Measurements from ENCODE around the gene UMPS.

Gene UMPS

DNA sequence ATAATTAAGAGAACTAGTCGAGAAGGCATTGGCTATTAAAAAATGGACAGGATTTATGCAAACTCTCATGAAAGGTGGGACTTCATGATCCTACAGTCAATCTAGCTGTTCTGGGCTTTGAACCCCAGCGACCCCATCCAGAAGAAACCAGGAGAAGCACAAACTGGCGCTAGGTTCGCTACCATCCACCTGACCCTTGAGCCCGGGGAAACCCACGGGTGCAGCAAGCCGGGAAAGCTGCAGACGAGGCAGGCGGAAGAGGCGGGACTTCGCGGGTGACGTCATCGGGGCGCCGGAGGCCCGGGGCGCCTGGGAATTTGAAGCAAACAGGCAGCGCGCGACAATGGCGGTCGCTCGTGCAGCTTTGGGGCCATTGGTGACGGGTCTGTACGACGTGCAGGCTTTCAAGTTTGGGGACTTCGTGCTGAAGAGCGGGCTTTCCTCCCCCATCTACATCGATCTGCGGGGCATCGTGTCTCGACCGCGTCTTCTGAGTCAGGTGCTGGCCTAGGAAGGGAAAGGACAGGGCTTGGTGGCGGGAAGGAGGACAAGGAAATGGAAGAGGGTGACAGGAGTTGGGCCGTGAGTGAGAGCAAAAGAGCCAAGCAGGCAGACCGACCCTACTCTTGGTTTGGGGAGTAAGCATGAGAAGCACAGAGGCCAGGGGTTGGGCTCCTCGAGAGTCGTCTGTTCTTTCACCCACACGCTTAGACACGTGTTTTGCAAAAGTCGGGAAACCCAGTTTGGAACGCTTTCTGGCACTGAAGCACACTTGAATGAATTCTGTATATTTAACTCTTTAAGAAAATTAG, at the start of gene UMPS:
TSS of gene UMPS (plus strand) at position 324 of the 812 bp plus-strand sequence. CDS start at position 344, 20 bp downstream.
- CTCF ChIA-PET: no interaction called here
- DNase-seq (ENCODE audit: extremely low spot score): peak; percentile 92
- TF ChIP-seq LEF1 (IDR thresholded peaks at IDR 0.05; ENCODE audit: borderline replicate concordance): no peak
- TF ChIP-seq PKNOX1 (IDR thresholded peaks at IDR 0.05): no peak
- TF ChIP-seq SUZ12 (IDR thresholded peaks at IDR 0.05): no peak
- peak; percentile 62 for TF ChIP-seq NFRKB (IDR thresholded peaks at IDR 0.05)
- TF ChIP-seq ELF4 (IDR thresholded peaks at IDR 0.05): peak; percentile 68
- TF ChIP-seq L3MBTL2 (conservative IDR thresholded peaks at IDR 0.05): peak; percentile 92
- TF ChIP-seq BHLHE40 (IDR thresholded peaks at IDR 0.05; ENCODE audit: borderline replicate concordance): no peak
- TF ChIP-seq CTBP1 (IDR thresholded peaks at IDR 0.05; ENCODE audit: borderline replicate concordance): no peak
- POLR2A ChIA-PET: interaction anchor here (0.6 to 2.3 kb wide), 10 partner anchors 9 to 272 kb away, joined by 3 to 10 read pairs (median 3); no protein-coding TSS in a partner anchor

- POLR2A ChIA-PET: no interaction called here
- no peak for DNase-seq (ENCODE audit: extremely low spot score)
- no peak for TF ChIP-seq SUZ12 (IDR thresholded peaks at IDR 0.05)
- no peak for TF ChIP-seq ZNF384 (IDR thresholded peaks at IDR 0.05)
- TF ChIP-seq PKNOX1 (IDR thresholded peaks at IDR 0.05): no peak
- no peak for TF ChIP-seq L3MBTL2 (conservative IDR thresholded peaks at IDR 0.05)
- no peak for TF ChIP-seq ARNT (IDR thresholded peaks at IDR 0.05)
- TF ChIP-seq FOXM1 (IDR thresholded peaks at IDR 0.05; ENCODE audit: borderline replicate concordance): no peak
- no peak for TF ChIP-seq HDGF (IDR thresholded peaks at IDR 0.05; ENCODE audit: borderline replicate concordance)
- CTCF ChIA-PET: interaction anchor here (1.0 kb wide), 1 partner anchor 8 kb away, joined by 8 read pairs; no protein-coding TSS in a partner anchor
These were observed 49.7 kb upstream of the UMPS start for GRCh38 chr3:124680521-124680920.

DNA sequence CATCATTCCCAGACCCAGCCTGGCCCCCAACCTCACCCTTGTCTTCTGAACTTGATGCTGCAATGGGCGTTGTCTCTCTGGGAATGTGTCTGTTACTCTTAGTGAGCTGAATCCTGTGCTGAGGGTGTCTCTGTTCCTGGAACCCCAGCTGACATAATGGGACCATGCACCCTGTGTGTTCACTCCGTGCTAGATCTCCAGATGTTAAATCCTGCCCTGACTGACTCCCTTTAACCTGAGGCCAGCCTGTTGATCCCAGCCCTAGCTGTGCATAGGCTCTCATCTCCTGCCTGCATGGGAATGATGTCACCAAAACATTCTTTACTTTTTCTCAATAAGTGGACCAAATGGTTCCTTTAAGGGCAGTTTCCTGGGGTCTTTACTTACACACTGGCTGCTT, 48.0 kb upstream of the UMPS start:
- TF ChIP-seq FOXK2 (IDR thresholded peaks at IDR 0.05) (no peak), ELF4 (IDR thresholded peaks at IDR 0.05) (no peak), L3MBTL2 (conservative IDR thresholded peaks at IDR 0.05) (no peak), BHLHE40 (IDR thresholded peaks at IDR 0.05; ENCODE audit: borderline replicate concordance) (no peak), TARDBP (IDR thresholded peaks at IDR 0.05) (no peak), NFRKB (IDR thresholded peaks at IDR 0.05) (no peak), ARNT (IDR thresholded peaks at IDR 0.05) (no peak), HDGF (IDR thresholded peaks at IDR 0.05; ENCODE audit: borderline replicate concordance) (no peak), PKNOX1 (IDR thresholded peaks at IDR 0.05) (no peak), SP1 (IDR thresholded peaks at IDR 0.05) (no peak), FOXA1 (IDR thresholded peaks at IDR 0.05) (no peak), ZNF384 (IDR thresholded peaks at IDR 0.05) (no peak), FOXM1 (IDR thresholded peaks at IDR 0.05; ENCODE audit: borderline replicate concordance) (no peak), CTBP1 (IDR thresholded peaks at IDR 0.05; ENCODE audit: borderline replicate concordance) (no peak)
- ChIA-PET CTCF (no interaction called here), POLR2A (no interaction called here)
- no peak for DNase-seq (ENCODE audit: extremely low spot score)

DNA sequence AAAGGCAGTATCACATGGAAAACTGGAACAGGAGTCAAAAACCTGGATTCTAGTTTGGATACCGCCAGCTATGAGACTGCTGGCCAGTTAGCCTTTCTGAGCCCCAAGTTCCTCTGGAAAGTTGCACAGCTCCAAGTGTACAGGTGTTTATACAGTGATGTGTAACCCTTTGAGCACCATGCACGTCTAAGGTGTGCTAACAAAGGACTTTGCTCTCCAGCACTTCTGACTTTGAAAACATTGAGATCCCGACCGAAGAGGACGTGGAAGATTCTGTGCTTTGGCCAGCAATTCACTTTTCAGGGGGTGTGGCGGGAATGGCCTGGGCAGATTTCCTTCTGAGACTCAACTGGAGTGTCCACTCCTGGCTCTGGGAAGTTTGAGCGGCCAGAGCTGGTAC, 45.8 kb upstream of the UMPS start:
- TF ChIP-seq FOXK2 (IDR thresholded peaks at IDR 0.05) (no peak), TARDBP (IDR thresholded peaks at IDR 0.05) (no peak), FOXA1 (IDR thresholded peaks at IDR 0.05) (no peak), LEF1 (IDR thresholded peaks at IDR 0.05; ENCODE audit: borderline replicate concordance) (no peak)
- DNase-seq (ENCODE audit: extremely low spot score): no peak
- CTCF ChIA-PET: no interaction called here
- POLR2A ChIA-PET: no interaction called here

GRCh38 chr3:124685067-124685466, 45.2 kb upstream of the UMPS start:
- POLR2A ChIA-PET: no interaction called here
- TF ChIP-seq L3MBTL2 (conservative IDR thresholded peaks at IDR 0.05) (no peak), FOXA1 (IDR thresholded peaks at IDR 0.05) (no peak), NFRKB (IDR thresholded peaks at IDR 0.05) (no peak), ZNF384 (IDR thresholded peaks at IDR 0.05) (no peak), SP1 (IDR thresholded peaks at IDR 0.05) (no peak), LEF1 (IDR thresholded peaks at IDR 0.05; ENCODE audit: borderline replicate concordance) (no peak), PKNOX1 (IDR thresholded peaks at IDR 0.05) (no peak), BHLHE40 (IDR thresholded peaks at IDR 0.05; ENCODE audit: borderline replicate concordance) (no peak), ARNT (IDR thresholded peaks at IDR 0.05) (no peak), FOXK2 (IDR thresholded peaks at IDR 0.05) (no peak), HDGF (IDR thresholded peaks at IDR 0.05; ENCODE audit: borderline replicate concordance) (no peak), SUZ12 (IDR thresholded peaks at IDR 0.05) (no peak), TARDBP (IDR thresholded peaks at IDR 0.05) (no peak), FOXM1 (IDR thresholded peaks at IDR 0.05; ENCODE audit: borderline replicate concordance) (no peak), ELF4 (IDR thresholded peaks at IDR 0.05) (no peak), CTBP1 (IDR thresholded peaks at IDR 0.05; ENCODE audit: borderline replicate concordance) (no peak)
- CTCF ChIA-PET: interaction anchor here (6.6 kb wide), 1 partner anchor 121 kb away, joined by 56 read pairs; no protein-coding TSS in a partner anchor
- DNase-seq (ENCODE audit: extremely low spot score): no peak

Measured in HEK293T (cell line).